Measurements from ENCODE around the gene PRMT9.

PRMT9 gene

GRCh38 chr4:147625733-147626132 is 58.2 kb downstream of the PRMT9 start:
- in situ Hi-C loops (cut with MboI; ENCODE audit: low sequenced_read_pairs) = no loop called here

GRCh38 chr4:147620315-147620714 is 63.6 kb downstream of the PRMT9 start:
- in situ Hi-C loops (cut with MboI; ENCODE audit: low sequenced_read_pairs) = no loop called here

- in situ Hi-C loops (cut with MboI; ENCODE audit: low sequenced_read_pairs) = no loop called here
Measured at GRCh38 chr4:147617841-147618691, 65.9 kb downstream of the PRMT9 start.

- in situ Hi-C loops (cut with MboI; ENCODE audit: low sequenced_read_pairs) = no loop called here
Measured at GRCh38 chr4:147617173-147617840, 66.7 kb downstream of the PRMT9 start, which contains the start of gene TMEM184C. TMEM184C (plus strand) TSS chr4:147617397; CDS start chr4:147617957, 560 bp downstream.

- in situ Hi-C loops (cut with MboI; ENCODE audit: low sequenced_read_pairs) = no loop called here
Measured at GRCh38 chr4:147616849-147617172, 67.2 kb downstream of the PRMT9 start.

GRCh38 chr4:147610686-147611085 is 73.3 kb downstream of the PRMT9 start:
- in situ Hi-C loops (cut with MboI; ENCODE audit: low sequenced_read_pairs) = no loop called here

GRCh38 chr4:147607471-147607870 is 76.5 kb downstream of the PRMT9 start:
- in situ Hi-C loops (cut with MboI; ENCODE audit: low sequenced_read_pairs) = no loop called here

- in situ Hi-C loops (cut with MboI; ENCODE audit: low sequenced_read_pairs) = no loop called here
Measured at GRCh38 chr4:147605499-147605898, 78.5 kb downstream of the PRMT9 start.

- in situ Hi-C loops (cut with MboI; ENCODE audit: low sequenced_read_pairs) = no loop called here
Measured at GRCh38 chr4:147599769-147600168, 84.2 kb downstream of the PRMT9 start.

GRCh38 chr4:147599206-147599605 is 84.8 kb downstream of the PRMT9 start:
- in situ Hi-C loops (cut with MboI; ENCODE audit: low sequenced_read_pairs) = no loop called here

GRCh38 chr4:147597561-147597960 is 86.4 kb downstream of the PRMT9 start:
- in situ Hi-C loops (cut with MboI; ENCODE audit: low sequenced_read_pairs) = no loop called here

GRCh38 chr4:147596981-147597380 is 87.0 kb downstream of the PRMT9 start:
- in situ Hi-C loops (cut with MboI; ENCODE audit: low sequenced_read_pairs) = no loop called here

- in situ Hi-C loops (cut with MboI; ENCODE audit: low sequenced_read_pairs) = no loop called here
Measured at GRCh38 chr4:147596377-147596776, 87.6 kb downstream of the PRMT9 start.

GRCh38 chr4:147594578-147594977 is 89.4 kb downstream of the PRMT9 start:
- in situ Hi-C loops (cut with MboI; ENCODE audit: low sequenced_read_pairs) = no loop called here

GRCh38 chr4:147594107-147594506 is 89.9 kb downstream of the PRMT9 start:
- in situ Hi-C loops (cut with MboI; ENCODE audit: low sequenced_read_pairs) = no loop called here

GRCh38 chr4:147591106-147591505 is 92.9 kb downstream of the PRMT9 start:
- in situ Hi-C loops (cut with MboI; ENCODE audit: low sequenced_read_pairs) = no loop called here

GRCh38 chr4:147590249-147590920 is 93.6 kb downstream of the PRMT9 start:
- in situ Hi-C loops (cut with MboI; ENCODE audit: low sequenced_read_pairs) = no loop called here

GRCh38 chr4:147589586-147589985 is 94.4 kb downstream of the PRMT9 start:
- in situ Hi-C loops (cut with MboI; ENCODE audit: low sequenced_read_pairs) = no loop called here

All from hTERT RPE-1 (cell line).